Activated naive CD8-positive, alpha-beta T cell treated with anti-CD3 and anti-CD28 coated beads, Interleukin-2, amount 50 U/mL, for 16 hours (primary cell): ENCODE measurements around the gene CRACR2A.

Source experiments
- DNase-seq: peaks from one replicate; pipeline ENCODE4 v3.0.0-alpha.2; 2020; ENCODE audit warnings: low read depth, low spot score

Gene CRACR2A

DNA sequence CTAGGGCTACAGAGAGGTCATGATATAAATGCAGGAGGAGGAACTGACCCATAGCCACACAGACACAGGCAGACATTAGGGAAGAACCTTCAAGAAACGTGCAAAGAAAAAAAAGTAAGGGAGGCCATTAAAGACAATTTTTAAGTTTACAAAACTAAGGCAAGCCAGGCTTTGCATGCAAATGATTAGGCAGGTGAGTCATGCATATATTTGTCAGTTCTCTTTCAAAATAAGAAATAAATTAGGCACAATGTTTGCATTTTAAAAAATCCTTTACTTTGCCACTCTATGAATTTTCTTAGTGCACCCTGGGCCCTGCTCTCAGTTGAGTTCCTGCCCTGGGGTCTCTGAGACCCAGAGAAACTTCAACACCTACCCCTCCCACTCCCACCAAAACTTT, 186.9 kb downstream of the CRACR2A start:
- no peak for DNase-seq
